GM23338 (cell line): ENCODE measurements around the gene RPS14. TPM values are rescaled to one million over a fixed set of nuclear protein-coding genes. Genes with fewer than 3 reads are reported as not detected.
A peak's percentile ranks its signal among the peaks of the same experiment; 100 is the strongest.

Experiments
- ATAC-seq: fragments of 200-7000 bp; cut with Tn5 transposase; 3 replicates; pipeline ENCODE4 v1.9.1; 2020
- DNase-seq: peaks from one replicate; pipeline ENCODE4 v3.0.0-alpha.2; 2015; ENCODE audit warnings: low spot score
- H2AFZ ChIP-seq: fragments of 200-600 bp; sonication (generic); 2 replicates; pipeline ENCODE4 v1.8.0; 2016; ENCODE audit warnings: antibody characterized with exemption, mild to moderate bottlenecking, moderate library complexity
- H3F3A ChIP-seq: fragments of 200-600 bp; sonication (generic); replicated peaks from 2 replicates; pipeline ENCODE4 v1.8.0; 2017; ENCODE audit warnings: antibody characterized with exemption, mixed run types, low read depth
- H3K27ac ChIP-seq: fragments of 200-600 bp; sonication (generic); 2 replicates; pipeline ENCODE4 v1.6.1; 2016; ENCODE audit warnings: low read depth
- H3K27me3 ChIP-seq: fragments of 200-600 bp; sonication (generic); 2 replicates; pipeline ENCODE4 v1.8.0; 2016; ENCODE audit warnings: mild to moderate bottlenecking, mixed run types, moderate library complexity; ENCODE audit not compliant: insufficient read depth
- H3K36me3 ChIP-seq: fragments of 200-600 bp; sonication (generic); 2 replicates; pipeline ENCODE4 v1.8.0; 2016; ENCODE audit warnings: mild to moderate bottlenecking; ENCODE audit not compliant: insufficient read depth
- H3K4me1 ChIP-seq: fragments of 200-600 bp; sonication (generic); 2 replicates; pipeline ENCODE4 v1.8.0; 2016; ENCODE audit warnings: mild to moderate bottlenecking, moderate library complexity; ENCODE audit not compliant: insufficient read depth
- H3K4me2 ChIP-seq: fragments of 200-600 bp; sonication (generic); 2 replicates; pipeline ENCODE4 v1.7.1; 2017; ENCODE audit warnings: mixed run types
- H3K4me3 ChIP-seq: fragments of 200-600 bp; sonication (generic); 2 replicates; pipeline ENCODE4 v1.6.1; 2016; ENCODE audit warnings: mixed run types
- H3K79me2 ChIP-seq: fragments of 200-600 bp; sonication (generic); replicated peaks from 2 replicates; pipeline ENCODE4 v1.8.0; 2017; ENCODE audit warnings: mild to moderate bottlenecking; ENCODE audit not compliant: insufficient read depth
- H3K9me2 ChIP-seq: fragments of 200-600 bp; sonication (generic); 2 replicates; pipeline ENCODE4 v1.8.0; 2017; ENCODE audit not compliant: insufficient read depth
- H4K20me1 ChIP-seq: fragments of 200-600 bp; sonication (generic); replicated peaks from 2 replicates; pipeline ENCODE4 v1.8.0; 2017; ENCODE audit warnings: mild to moderate bottlenecking; ENCODE audit not compliant: insufficient read depth
- H3K27ac Mint-ChIP-seq: 2 replicates; pipeline ENCODE4 v1.8.0; 2020; ENCODE audit warnings: inconsistent platforms, mild to moderate bottlenecking, moderate library complexity, mixed read lengths
- H3K27me3 Mint-ChIP-seq: 3 replicates; pipeline ENCODE4 v1.8.0; 2022; ENCODE audit warnings: low read depth, mild to moderate bottlenecking, moderate library complexity, mixed read lengths, inconsistent platforms; ENCODE audit not compliant: insufficient read depth, poor library complexity
- H3K36me3 Mint-ChIP-seq: 3 replicates; pipeline ENCODE4 v1.8.0; 2021; ENCODE audit warnings: low read depth, mild to moderate bottlenecking, inconsistent platforms, moderate library complexity, mixed read lengths
- H3K4me1 Mint-ChIP-seq: 3 replicates; pipeline ENCODE4 v1.8.0; 2020; ENCODE audit warnings: mild to moderate bottlenecking, inconsistent platforms, mixed read lengths
- H3K4me3 Mint-ChIP-seq: 3 replicates; pipeline ENCODE4 v1.8.0; 2021; ENCODE audit warnings: moderate library complexity, mild to moderate bottlenecking, inconsistent platforms, mixed read lengths
- H3K9me3 Mint-ChIP-seq: 3 replicates; pipeline ENCODE4 v1.8.0; 2020; ENCODE audit warnings: moderate library complexity, mild to moderate bottlenecking, inconsistent platforms, mixed read lengths
- EZH2 ChIP-seq: fragments of 200-600 bp; sonication (generic); IDR thresholded peaks from one replicate; pipeline ENCODE4 v1.8.0; 2017; ENCODE audit warnings: antibody characterized with exemption, mild to moderate bottlenecking, low read depth; ENCODE audit not compliant: unreplicated experiment
- NANOG ChIP-seq: IDR thresholded peaks from 2 replicates; pipeline ENCODE4 v1.6.1; 2016; ENCODE audit warnings: antibody characterized with exemption, borderline replicate concordance
- STAT1 ChIP-seq: IDR thresholded peaks from one replicate; pipeline ENCODE4 v1.6.1; 2016; ENCODE audit warnings: antibody characterized with exemption; ENCODE audit not compliant: unreplicated experiment
- ZNF331 ChIP-seq: fragments of 250-450 bp; sonication (Bioruptor Pico); IDR thresholded peaks from 2 replicates; pipeline ENCODE4 v1.5.0; 2020; ENCODE audit warnings: low read depth, mild to moderate bottlenecking, moderate library complexity
- polyA plus RNA-seq: library from polyadenylated mRNA; unstranded; fragments of >200 nt; fragmentation: Nextera tagmentation; extraction: Ambion mirVana; gene quantifications from 2 replicates; pipeline ENCODE4 v1.2.1, GENCODE V29; 2016
- total RNA-seq: library from RNA; depleted of rRNA; stranded (reverse); fragments of >200 nt; shearing (Covaris generic); gene quantifications from 2 replicates; pipeline ENCODE4 v1.2.3, GENCODE V29; 2014
- TF ChIP-seq, protein P1 (sequence below): fragments of 250-450 bp; sonication (Bioruptor Pico); IDR thresholded peaks from 2 replicates; pipeline ENCODE4 v1.5.0; 2020; ENCODE audit warnings: mild to moderate bottlenecking, moderate library complexity
- TF ChIP-seq, protein P2 (sequence below): IDR thresholded peaks from one replicate; pipeline ENCODE4 v1.6.1; 2018; ENCODE audit warnings: antibody characterized with exemption; ENCODE audit not compliant: unreplicated experiment
- TF ChIP-seq, protein P3 (sequence below): IDR thresholded peaks from 2 replicates; pipeline ENCODE4 v1.6.1; 2016; ENCODE audit warnings: antibody characterized with exemption

RPS14 gene
- total and polyA plus RNA-seq, 2 experiments from 2014 or later = 1,443 to 2,790 TPM

DNA sequence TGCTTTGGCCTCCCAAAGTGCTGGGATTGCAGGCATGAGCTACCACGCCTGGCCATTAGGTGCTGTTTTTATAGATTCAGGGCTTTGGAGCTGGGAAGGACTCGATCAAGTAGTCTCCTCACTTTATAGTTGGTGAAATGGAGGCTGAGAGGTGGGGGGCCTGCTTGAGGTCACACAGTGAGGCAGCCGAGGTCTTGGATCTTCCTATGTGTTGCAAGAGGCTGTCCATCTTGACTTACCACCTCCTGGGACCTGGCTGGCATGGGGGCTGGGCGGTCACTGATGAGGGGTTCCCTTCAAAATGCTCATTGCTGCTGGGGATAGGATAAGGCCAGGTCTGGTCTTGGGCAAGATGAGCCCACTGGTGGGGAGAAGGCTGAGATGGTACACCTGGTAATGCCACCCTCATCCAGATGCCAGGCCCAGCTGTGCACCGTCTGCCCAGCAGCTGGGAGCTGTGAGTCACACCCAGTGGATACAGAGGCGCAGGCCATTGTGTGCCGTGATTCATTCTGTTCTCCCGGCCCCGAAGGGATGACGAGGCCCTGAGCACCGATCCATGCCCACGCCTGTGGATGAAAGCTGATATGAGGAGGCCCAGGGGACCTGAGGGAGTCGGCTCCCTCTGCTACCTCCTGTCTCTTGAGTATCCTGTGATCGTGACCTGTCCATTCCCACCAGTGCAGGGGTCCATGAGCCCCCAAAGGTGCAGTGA lies 47.9 kb upstream of the RPS14 start (continued):
- TF ChIP-seq, protein P1, sequence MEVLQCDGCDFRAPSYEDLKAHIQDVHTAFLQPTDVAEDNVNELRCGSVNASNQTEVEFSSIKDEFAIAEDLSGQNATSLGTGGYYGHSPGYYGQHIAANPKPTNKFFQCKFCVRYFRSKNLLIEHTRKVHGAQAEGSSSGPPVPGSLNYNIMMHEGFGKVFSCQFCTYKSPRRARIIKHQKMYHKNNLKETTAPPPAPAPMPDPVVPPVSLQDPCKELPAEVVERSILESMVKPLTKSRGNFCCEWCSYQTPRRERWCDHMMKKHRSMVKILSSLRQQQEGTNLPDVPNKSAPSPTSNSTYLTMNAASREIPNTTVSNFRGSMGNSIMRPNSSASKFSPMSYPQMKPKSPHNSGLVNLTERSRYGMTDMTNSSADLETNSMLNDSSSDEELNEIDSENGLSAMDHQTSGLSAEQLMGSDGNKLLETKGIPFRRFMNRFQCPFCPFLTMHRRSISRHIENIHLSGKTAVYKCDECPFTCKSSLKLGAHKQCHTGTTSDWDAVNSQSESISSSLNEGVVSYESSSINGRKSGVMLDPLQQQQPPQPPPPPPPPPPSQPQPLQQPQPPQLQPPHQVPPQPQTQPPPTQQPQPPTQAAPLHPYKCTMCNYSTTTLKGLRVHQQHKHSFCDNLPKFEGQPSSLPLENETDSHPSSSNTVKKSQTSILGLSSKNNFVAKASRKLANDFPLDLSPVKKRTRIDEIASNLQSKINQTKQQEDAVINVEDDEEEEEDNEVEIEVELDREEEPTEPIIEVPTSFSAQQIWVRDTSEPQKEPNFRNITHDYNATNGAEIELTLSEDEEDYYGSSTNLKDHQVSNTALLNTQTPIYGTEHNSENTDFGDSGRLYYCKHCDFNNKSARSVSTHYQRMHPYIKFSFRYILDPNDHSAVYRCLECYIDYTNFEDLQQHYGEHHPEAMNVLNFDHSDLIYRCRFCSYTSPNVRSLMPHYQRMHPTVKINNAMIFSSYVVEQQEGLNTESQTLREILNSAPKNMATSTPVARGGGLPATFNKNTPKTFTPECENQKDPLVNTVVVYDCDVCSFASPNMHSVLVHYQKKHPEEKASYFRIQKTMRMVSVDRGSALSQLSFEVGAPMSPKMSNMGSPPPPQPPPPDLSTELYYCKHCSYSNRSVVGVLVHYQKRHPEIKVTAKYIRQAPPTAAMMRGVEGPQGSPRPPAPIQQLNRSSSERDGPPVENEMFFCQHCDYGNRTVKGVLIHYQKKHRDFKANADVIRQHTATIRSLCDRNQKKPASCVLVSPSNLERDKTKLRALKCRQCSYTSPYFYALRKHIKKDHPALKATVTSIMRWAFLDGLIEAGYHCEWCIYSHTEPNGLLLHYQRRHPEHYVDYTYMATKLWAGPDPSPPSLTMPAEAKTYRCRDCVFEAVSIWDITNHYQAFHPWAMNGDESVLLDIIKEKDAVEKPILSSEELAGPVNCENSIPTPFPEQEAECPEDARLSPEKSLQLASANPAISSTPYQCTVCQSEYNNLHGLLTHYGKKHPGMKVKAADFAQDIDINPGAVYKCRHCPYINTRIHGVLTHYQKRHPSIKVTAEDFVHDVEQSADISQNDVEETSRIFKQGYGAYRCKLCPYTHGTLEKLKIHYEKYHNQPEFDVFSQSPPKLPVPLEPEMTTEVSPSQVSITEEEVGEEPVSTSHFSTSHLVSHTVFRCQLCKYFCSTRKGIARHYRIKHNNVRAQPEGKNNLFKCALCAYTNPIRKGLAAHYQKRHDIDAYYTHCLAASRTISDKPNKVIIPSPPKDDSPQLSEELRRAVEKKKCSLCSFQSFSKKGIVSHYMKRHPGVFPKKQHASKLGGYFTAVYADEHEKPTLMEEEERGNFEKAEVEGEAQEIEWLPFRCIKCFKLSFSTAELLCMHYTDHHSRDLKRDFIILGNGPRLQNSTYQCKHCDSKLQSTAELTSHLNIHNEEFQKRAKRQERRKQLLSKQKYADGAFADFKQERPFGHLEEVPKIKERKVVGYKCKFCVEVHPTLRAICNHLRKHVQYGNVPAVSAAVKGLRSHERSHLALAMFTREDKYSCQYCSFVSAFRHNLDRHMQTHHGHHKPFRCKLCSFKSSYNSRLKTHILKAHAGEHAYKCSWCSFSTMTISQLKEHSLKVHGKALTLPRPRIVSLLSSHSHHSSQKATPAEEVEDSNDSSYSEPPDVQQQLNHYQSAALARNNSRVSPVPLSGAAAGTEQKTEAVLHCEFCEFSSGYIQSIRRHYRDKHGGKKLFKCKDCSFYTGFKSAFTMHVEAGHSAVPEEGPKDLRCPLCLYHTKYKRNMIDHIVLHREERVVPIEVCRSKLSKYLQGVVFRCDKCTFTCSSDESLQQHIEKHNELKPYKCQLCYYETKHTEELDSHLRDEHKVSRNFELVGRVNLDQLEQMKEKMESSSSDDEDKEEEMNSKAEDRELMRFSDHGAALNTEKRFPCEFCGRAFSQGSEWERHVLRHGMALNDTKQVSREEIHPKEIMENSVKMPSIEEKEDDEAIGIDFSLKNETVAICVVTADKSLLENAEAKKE (CRISPR knock-in tag) = no peak

DNA sequence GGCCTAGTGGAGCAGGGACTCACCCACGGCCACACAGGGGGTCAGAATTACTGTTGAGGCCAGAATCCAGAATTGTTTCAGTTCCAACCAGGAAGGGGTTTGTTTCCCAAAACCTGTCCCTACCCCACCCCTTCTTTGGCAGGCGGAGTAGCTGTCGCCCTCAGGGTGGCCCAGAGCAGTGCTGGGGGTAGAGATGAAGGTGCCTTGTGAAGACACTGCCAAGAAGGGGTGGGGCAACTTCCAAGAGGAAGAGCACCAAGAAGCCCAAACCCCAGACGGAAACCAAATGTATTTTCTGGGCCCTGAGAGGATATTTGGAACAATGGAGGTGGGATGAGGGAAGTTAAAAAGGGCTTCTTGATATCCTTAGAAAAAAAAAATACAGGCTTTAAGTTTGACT lies 47.0 kb upstream of the RPS14 start:
- peaks cover 30% of the 10 kb centered on the region for H4K20me1 ChIP-seq
- H3K27me3 ChIP-seq = no peaks in the 10 kb centered on the region
- peaks cover 100% of the 10 kb centered on the region for H3K79me2 ChIP-seq
- no peak overlapping the region for H3K27ac Mint-ChIP-seq
- no peaks in the 10 kb centered on the region for H3K9me2 ChIP-seq
- ATAC-seq (no peak), DNase-seq (no peak)
- no peaks in the 10 kb centered on the region; the same call in 1 of the 2 replicates for H3K36me3 ChIP-seq
- H3K9me3 Mint-ChIP-seq = no peaks in the 10 kb centered on the region
- H3K4me1 ChIP-seq = peaks cover 37% of the 10 kb centered on the region
- H3K27ac ChIP-seq = peak overlapping the region; percentile 39; the same call in 1 of the 2 replicates
- 0 out of 2 replicates have a peak, but pooled peaks cover 2% of the 10 kb centered on the region for H3F3A ChIP-seq
- H3K36me3 Mint-ChIP-seq = peaks cover 13% of the 10 kb centered on the region; the same call in 2 of the 3 replicates
- no peak overlapping the region for H3K4me2 ChIP-seq
- H3K4me3 ChIP-seq = no peak overlapping the region
- no peak overlapping the region for H2AFZ ChIP-seq
- H3K27me3 Mint-ChIP-seq = peaks cover 22% of the 10 kb centered on the region
- peaks cover 65% of the 10 kb centered on the region for H3K4me1 Mint-ChIP-seq
- H3K4me3 Mint-ChIP-seq = no peak overlapping the region
- TF ChIP-seq ZNF331 (no peak), STAT1 (no peak), NANOG (no peak), EZH2 (no peak)
- TF ChIP-seq, protein P2, sequence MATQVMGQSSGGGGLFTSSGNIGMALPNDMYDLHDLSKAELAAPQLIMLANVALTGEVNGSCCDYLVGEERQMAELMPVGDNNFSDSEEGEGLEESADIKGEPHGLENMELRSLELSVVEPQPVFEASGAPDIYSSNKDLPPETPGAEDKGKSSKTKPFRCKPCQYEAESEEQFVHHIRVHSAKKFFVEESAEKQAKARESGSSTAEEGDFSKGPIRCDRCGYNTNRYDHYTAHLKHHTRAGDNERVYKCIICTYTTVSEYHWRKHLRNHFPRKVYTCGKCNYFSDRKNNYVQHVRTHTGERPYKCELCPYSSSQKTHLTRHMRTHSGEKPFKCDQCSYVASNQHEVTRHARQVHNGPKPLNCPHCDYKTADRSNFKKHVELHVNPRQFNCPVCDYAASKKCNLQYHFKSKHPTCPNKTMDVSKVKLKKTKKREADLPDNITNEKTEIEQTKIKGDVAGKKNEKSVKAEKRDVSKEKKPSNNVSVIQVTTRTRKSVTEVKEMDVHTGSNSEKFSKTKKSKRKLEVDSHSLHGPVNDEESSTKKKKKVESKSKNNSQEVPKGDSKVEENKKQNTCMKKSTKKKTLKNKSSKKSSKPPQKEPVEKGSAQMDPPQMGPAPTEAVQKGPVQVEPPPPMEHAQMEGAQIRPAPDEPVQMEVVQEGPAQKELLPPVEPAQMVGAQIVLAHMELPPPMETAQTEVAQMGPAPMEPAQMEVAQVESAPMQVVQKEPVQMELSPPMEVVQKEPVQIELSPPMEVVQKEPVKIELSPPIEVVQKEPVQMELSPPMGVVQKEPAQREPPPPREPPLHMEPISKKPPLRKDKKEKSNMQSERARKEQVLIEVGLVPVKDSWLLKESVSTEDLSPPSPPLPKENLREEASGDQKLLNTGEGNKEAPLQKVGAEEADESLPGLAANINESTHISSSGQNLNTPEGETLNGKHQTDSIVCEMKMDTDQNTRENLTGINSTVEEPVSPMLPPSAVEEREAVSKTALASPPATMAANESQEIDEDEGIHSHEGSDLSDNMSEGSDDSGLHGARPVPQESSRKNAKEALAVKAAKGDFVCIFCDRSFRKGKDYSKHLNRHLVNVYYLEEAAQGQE = no peak
- TF ChIP-seq, protein P3, sequence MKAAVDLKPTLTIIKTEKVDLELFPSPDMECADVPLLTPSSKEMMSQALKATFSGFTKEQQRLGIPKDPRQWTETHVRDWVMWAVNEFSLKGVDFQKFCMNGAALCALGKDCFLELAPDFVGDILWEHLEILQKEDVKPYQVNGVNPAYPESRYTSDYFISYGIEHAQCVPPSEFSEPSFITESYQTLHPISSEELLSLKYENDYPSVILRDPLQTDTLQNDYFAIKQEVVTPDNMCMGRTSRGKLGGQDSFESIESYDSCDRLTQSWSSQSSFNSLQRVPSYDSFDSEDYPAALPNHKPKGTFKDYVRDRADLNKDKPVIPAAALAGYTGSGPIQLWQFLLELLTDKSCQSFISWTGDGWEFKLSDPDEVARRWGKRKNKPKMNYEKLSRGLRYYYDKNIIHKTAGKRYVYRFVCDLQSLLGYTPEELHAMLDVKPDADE = no peak
